Measurements from ENCODE around the gene USP49.

USP49 gene

GRCh38 chr6:41799559-41799911, 95.6 kb downstream of the USP49 start:
- Histone ChIP-seq H3K9me3 (replicated peaks; ENCODE audit: low read length) (no peaks in the 10 kb centered on the region), H3K4me3 (ENCODE audit: low read length) (no peak overlapping the region), H3K9ac (ENCODE audit: low read depth, low read length) (no peak overlapping the region), H3K36me3 (ENCODE audit: insufficient read depth, low read length) (peaks cover 13% of the 10 kb centered on the region), H3K27me3 (ENCODE audit: control insufficient read depth, insufficient read depth, low read length) (no peaks in the 10 kb centered on the region), H3K4me2 (ENCODE audit: low read length) (no peak overlapping the region), H3K4me1 (ENCODE audit: control insufficient read depth, insufficient read depth, low read length) (no peaks in the 10 kb centered on the region)

GRCh38 chr6:41798901-41799558, 96.1 kb downstream of the USP49 start:
- Histone ChIP-seq H3K4me1 (ENCODE audit: control insufficient read depth, insufficient read depth, low read length) (no peaks in the 10 kb centered on the region), H3K9me3 (replicated peaks; ENCODE audit: low read length) (no peaks in the 10 kb centered on the region), H3K36me3 (ENCODE audit: insufficient read depth, low read length) (peaks cover 13% of the 10 kb centered on the region), H3K4me3 (ENCODE audit: low read length) (no peak overlapping the region), H3K9ac (ENCODE audit: low read depth, low read length) (no peak overlapping the region), H3K4me2 (ENCODE audit: low read length) (no peak overlapping the region), H3K27me3 (ENCODE audit: control insufficient read depth, insufficient read depth, low read length) (no peaks in the 10 kb centered on the region)

- H3K4me1 ChIP-seq (ENCODE audit: control insufficient read depth, insufficient read depth, low read length), result no peaks in the 10 kb centered on the region
- no peak overlapping the region for H3K4me3 ChIP-seq (ENCODE audit: low read length)
- H3K4me2 ChIP-seq (ENCODE audit: low read length), result no peak overlapping the region
- H3K9me3 ChIP-seq (replicated peaks; ENCODE audit: low read length), result no peaks in the 10 kb centered on the region
- H3K36me3 ChIP-seq (ENCODE audit: insufficient read depth, low read length), result peaks cover 19% of the 10 kb centered on the region
- H3K27me3 ChIP-seq (ENCODE audit: control insufficient read depth, insufficient read depth, low read length), result no peaks in the 10 kb centered on the region
- H3K9ac ChIP-seq (ENCODE audit: low read depth, low read length), result no peak overlapping the region
Measured at GRCh38 chr6:41796474-41796873, 98.7 kb downstream of the USP49 start.

GRCh38 chr6:41791984-41792383, 103.2 kb downstream of the USP49 start:
- Histone ChIP-seq H3K36me3 (ENCODE audit: insufficient read depth, low read length) (peaks cover 33% of the 10 kb centered on the region), H3K9ac (ENCODE audit: low read depth, low read length) (no peak overlapping the region), H3K27me3 (ENCODE audit: control insufficient read depth, insufficient read depth, low read length) (no peaks in the 10 kb centered on the region), H3K4me1 (ENCODE audit: control insufficient read depth, insufficient read depth, low read length) (peaks cover 5% of the 10 kb centered on the region), H3K9me3 (replicated peaks; ENCODE audit: low read length) (no peaks in the 10 kb centered on the region), H3K4me3 (ENCODE audit: low read length) (no peak overlapping the region), H3K4me2 (ENCODE audit: low read length) (no peak overlapping the region)

GRCh38 chr6:41791305-41791704, 103.9 kb downstream of the USP49 start:
- Histone ChIP-seq H3K36me3 (ENCODE audit: insufficient read depth, low read length) (peaks cover 30% of the 10 kb centered on the region), H3K9ac (ENCODE audit: low read depth, low read length) (no peak overlapping the region), H3K27me3 (ENCODE audit: control insufficient read depth, insufficient read depth, low read length) (no peaks in the 10 kb centered on the region)

GRCh38 chr6:41790045-41790444, 105.1 kb downstream of the USP49 start:
- H3K36me3 ChIP-seq (ENCODE audit: insufficient read depth, low read length), result peaks cover 30% of the 10 kb centered on the region
- H3K4me1 ChIP-seq (ENCODE audit: control insufficient read depth, insufficient read depth, low read length), result peaks cover 12% of the 10 kb centered on the region
- H3K4me2 ChIP-seq (ENCODE audit: low read length), result no peak overlapping the region
- H3K9me3 ChIP-seq (replicated peaks; ENCODE audit: low read length), result no peaks in the 10 kb centered on the region
- H3K4me3 ChIP-seq (ENCODE audit: low read length), result no peak overlapping the region
- no peaks in the 10 kb centered on the region for H3K27me3 ChIP-seq (ENCODE audit: control insufficient read depth, insufficient read depth, low read length)
- H3K9ac ChIP-seq (ENCODE audit: low read depth, low read length), result no peak overlapping the region

More at GRCh38 chr6:41791305-41791704, 103.9 kb downstream of the USP49 start:
- H3K4me3 ChIP-seq (ENCODE audit: low read length), result no peak overlapping the region
- H3K4me2 ChIP-seq (ENCODE audit: low read length), result no peak overlapping the region
- peaks cover 5% of the 10 kb centered on the region for H3K4me1 ChIP-seq (ENCODE audit: control insufficient read depth, insufficient read depth, low read length)
- H3K9me3 ChIP-seq (replicated peaks; ENCODE audit: low read length), result no peaks in the 10 kb centered on the region

- no peaks in the 10 kb centered on the region for H3K27me3 ChIP-seq (ENCODE audit: control insufficient read depth, insufficient read depth, low read length)
- peak overlapping the region; percentile 53 for H3K4me2 ChIP-seq (ENCODE audit: low read length)
- H3K4me3 ChIP-seq (ENCODE audit: low read length), result no peak overlapping the region
- peaks cover 30% of the 10 kb centered on the region for H3K36me3 ChIP-seq (ENCODE audit: insufficient read depth, low read length)
- H3K4me1 ChIP-seq (ENCODE audit: control insufficient read depth, insufficient read depth, low read length), result peaks cover 12% of the 10 kb centered on the region
- H3K9ac ChIP-seq (ENCODE audit: low read depth, low read length), result no peak overlapping the region
- no peaks in the 10 kb centered on the region for H3K9me3 ChIP-seq (replicated peaks; ENCODE audit: low read length)
Measured at GRCh38 chr6:41789390-41789724, 105.8 kb downstream of the USP49 start.

- H3K4me1 ChIP-seq (ENCODE audit: control insufficient read depth, insufficient read depth, low read length), result peaks cover 12% of the 10 kb centered on the region
Measured at GRCh38 chr6:41787219-41787917, 107.8 kb downstream of the USP49 start, which contains the start of gene TOMM6. TSS of gene TOMM6 (plus strand) at chr6:41787694. CDS start at chr6:41787698, 4 bp downstream.

GRCh38 chr6:41786451-41787218, 108.5 kb downstream of the USP49 start:
- peaks cover 12% of the 10 kb centered on the region for H3K4me1 ChIP-seq (ENCODE audit: control insufficient read depth, insufficient read depth, low read length)
- H3K9ac ChIP-seq (ENCODE audit: low read depth, low read length), result peak overlapping the region; percentile 98

More at GRCh38 chr6:41787219-41787917, 107.8 kb downstream of the USP49 start, which contains the start of gene TOMM6:
- peak within 1 kb of the TSS; percentile 98 for H3K9ac ChIP-seq (ENCODE audit: low read depth, low read length)
- H3K4me3 ChIP-seq (ENCODE audit: low read length), result peak within 1 kb of the TSS; percentile 86
- H3K27me3 ChIP-seq (ENCODE audit: control insufficient read depth, insufficient read depth, low read length), result no peaks in the 10 kb centered on the region
- no peaks in the 10 kb centered on the region for H3K9me3 ChIP-seq (replicated peaks; ENCODE audit: low read length)
- H3K36me3 ChIP-seq (ENCODE audit: insufficient read depth, low read length), result peaks cover 30% of the 10 kb centered on the region
- peak within 1 kb of the TSS; percentile 98 for H3K4me2 ChIP-seq (ENCODE audit: low read length)

GRCh38 chr6:41785689-41786450, 109.3 kb downstream of the USP49 start:
- peaks cover 20% of the 10 kb centered on the region for H3K4me1 ChIP-seq (ENCODE audit: control insufficient read depth, insufficient read depth, low read length)
- no peaks in the 10 kb centered on the region for H3K27me3 ChIP-seq (ENCODE audit: control insufficient read depth, insufficient read depth, low read length)
- peak overlapping the region; percentile 98 for H3K4me2 ChIP-seq (ENCODE audit: low read length)
- peak overlapping the region; percentile 86 for H3K4me3 ChIP-seq (ENCODE audit: low read length)
- peaks cover 20% of the 10 kb centered on the region for H3K36me3 ChIP-seq (ENCODE audit: insufficient read depth, low read length)
- no peaks in the 10 kb centered on the region for H3K9me3 ChIP-seq (replicated peaks; ENCODE audit: low read length)
- H3K9ac ChIP-seq (ENCODE audit: low read depth, low read length), result peak overlapping the region; percentile 73

More at GRCh38 chr6:41786451-41787218, 108.5 kb downstream of the USP49 start:
- peak overlapping the region; percentile 98 for H3K4me2 ChIP-seq (ENCODE audit: low read length)
- H3K9me3 ChIP-seq (replicated peaks; ENCODE audit: low read length), result no peaks in the 10 kb centered on the region
- peaks cover 25% of the 10 kb centered on the region for H3K36me3 ChIP-seq (ENCODE audit: insufficient read depth, low read length)
- H3K27me3 ChIP-seq (ENCODE audit: control insufficient read depth, insufficient read depth, low read length), result no peaks in the 10 kb centered on the region
- H3K4me3 ChIP-seq (ENCODE audit: low read length), result peak overlapping the region; percentile 86

- Histone ChIP-seq H3K27me3 (ENCODE audit: control insufficient read depth, insufficient read depth, low read length) (no peaks in the 10 kb centered on the region), H3K9ac (ENCODE audit: low read depth, low read length) (no peak overlapping the region), H3K4me2 (ENCODE audit: low read length) (peak overlapping the region; percentile 98), H3K4me1 (ENCODE audit: control insufficient read depth, insufficient read depth, low read length) (peaks cover 22% of the 10 kb centered on the region), H3K9me3 (replicated peaks; ENCODE audit: low read length) (no peaks in the 10 kb centered on the region), H3K36me3 (ENCODE audit: insufficient read depth, low read length) (peaks cover 14% of the 10 kb centered on the region), H3K4me3 (ENCODE audit: low read length) (no peak overlapping the region)
Measured at GRCh38 chr6:41785254-41785653, 109.9 kb downstream of the USP49 start.

All from skeletal muscle satellite cell (primary cell).